Esophagus muscularis mucosa (tissue), 4 donors: ENCODE measurements around the gene ICAM1.

ENCODE experiments used
- CTCF ChIP-seq, 3 experiments: fragments of 200-600 bp in 2 of 3; fragments of 450-650 bp in 1 of 3; sonication (generic) in 2 of 3; IDR thresholded peaks; one replicate each; pipeline ENCODE4 v1.5.1; 2017 to 2019; ENCODE audit warnings: antibody characterized with exemption in 3 of 3, mild to moderate bottlenecking in 2 of 3, moderate library complexity in 1 of 3
- EP300 ChIP-seq: sonication (generic); formaldehyde crosslinking; IDR thresholded peaks from one replicate; pipeline ENCODE4 v1.6.1; 2017; ENCODE audit warnings: antibody characterized with exemption
- POLR2A ChIP-seq: fragments of 450-650 bp; IDR thresholded peaks from one replicate; pipeline ENCODE4 v1.6.1; 2017; ENCODE audit warnings: antibody characterized with exemption, moderate library complexity, mild to moderate bottlenecking, low read depth
- POLR2AphosphoS5 ChIP-seq, 2 donors: sonication (generic); formaldehyde crosslinking; IDR thresholded peaks; one replicate each; pipeline ENCODE4 v1.6.1; 2017; ENCODE audit warnings: antibody characterized with exemption in 2 of 2

DNA sequence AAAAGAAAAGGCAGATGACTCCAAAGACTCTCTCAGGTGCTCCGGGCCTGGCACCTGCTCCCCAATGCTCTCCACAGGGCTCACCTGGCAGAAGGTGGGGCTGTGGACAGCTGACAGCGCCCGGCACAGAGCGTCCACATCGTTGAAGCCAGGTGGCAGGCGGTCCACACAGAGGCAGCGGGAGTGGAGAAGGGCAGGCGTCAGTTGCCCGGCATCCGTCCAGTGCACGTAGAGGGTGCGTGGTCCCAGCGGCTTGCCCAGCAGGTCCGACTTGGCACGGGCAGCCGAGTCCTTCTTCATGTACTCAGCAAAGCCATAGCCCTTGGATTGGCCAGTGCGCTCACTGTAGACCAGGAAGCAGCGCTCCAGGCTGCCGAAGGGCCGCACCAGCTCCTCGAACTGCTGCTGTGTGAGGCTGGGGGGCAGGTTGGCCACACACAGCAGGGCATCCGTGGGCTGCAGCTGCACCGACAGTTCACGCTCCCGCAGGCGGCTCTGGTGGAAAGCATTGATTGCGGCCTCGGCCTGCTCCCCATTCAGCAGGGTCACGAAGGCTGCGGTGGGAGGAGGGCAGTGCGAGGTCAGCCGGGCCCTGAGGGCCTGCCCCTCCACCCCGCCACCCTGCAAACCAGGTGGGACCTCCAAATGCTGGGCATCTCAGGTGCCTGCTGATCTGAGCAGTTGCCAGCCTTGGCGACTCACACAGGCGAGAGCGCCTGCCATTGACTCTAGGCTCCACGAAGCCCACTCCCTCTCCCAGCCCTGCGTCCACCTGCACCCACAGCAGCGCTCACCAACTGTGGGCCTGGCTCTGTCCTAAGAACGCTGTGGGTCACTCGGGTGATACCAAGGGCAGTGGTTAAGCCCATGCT lies 57.9 kb downstream of the ICAM1 start:
- TF ChIP-seq POLR2AphosphoS5 (IDR thresholded peaks at IDR 0.05): no peak
- no peak for TF ChIP-seq CTCF (IDR thresholded peaks at IDR 0.05)
- TF ChIP-seq POLR2A: no peak
- no peak for TF ChIP-seq EP300
